ENCODE measurements around the gene CEP192.

GRCh38 chr18:13099113-13099512 is 108.0 kb downstream of the CEP192 start:
- TF ChIP-seq CTCF (IDR thresholded peaks at IDR 0.05 in 8 of 11, conservative IDR thresholded peaks at IDR 0.05 in 3 of 11) (no peak), POLR2A (IDR thresholded peaks at IDR 0.05) (no peak), POLR2AphosphoS5 (IDR thresholded peaks at IDR 0.05) (no peak)

Measured in spleen (tissue), 7 donors.